ENCODE data around the gene RERG.

RERG gene

GRCh38 chr12:15165012-15165659 lies 56.1 kb downstream of the RERG start:
- peaks cover 6% of the 10 kb centered on the region for H3K4me1 ChIP-seq (ENCODE audit: control insufficient read depth, insufficient read depth, low read length)
- ChIA-PET CTCF (no interaction called here), POLR2A (no interaction called here)
- peak; percentile 41; the same call in 1 of the 2 replicates for TF ChIP-seq TRIM28 (IDR thresholded peaks at IDR 0.05; ENCODE audit: borderline replicate concordance, low read length)
- no peak for TF ChIP-seq ZNF561 (tag by site-specific recombination; IDR thresholded peaks at IDR 0.05; ENCODE audit: borderline replicate concordance)
- no peaks in the 10 kb centered on the region for H3K36me3 ChIP-seq (ENCODE audit: control insufficient read depth in 2 of 2, insufficient read depth in 1 of 2, low read length in 2 of 2)
- H3K4me3 ChIP-seq (ENCODE audit: low read depth, low read length): no peak overlapping the region
- no peaks in the 10 kb centered on the region for H3K9me3 ChIP-seq (ENCODE audit: control insufficient read depth, insufficient read depth, low read depth, low read length)
- no peak overlapping the region for H3K27ac ChIP-seq (ENCODE audit: extremely low read depth, low read depth, low read length)

DNA sequence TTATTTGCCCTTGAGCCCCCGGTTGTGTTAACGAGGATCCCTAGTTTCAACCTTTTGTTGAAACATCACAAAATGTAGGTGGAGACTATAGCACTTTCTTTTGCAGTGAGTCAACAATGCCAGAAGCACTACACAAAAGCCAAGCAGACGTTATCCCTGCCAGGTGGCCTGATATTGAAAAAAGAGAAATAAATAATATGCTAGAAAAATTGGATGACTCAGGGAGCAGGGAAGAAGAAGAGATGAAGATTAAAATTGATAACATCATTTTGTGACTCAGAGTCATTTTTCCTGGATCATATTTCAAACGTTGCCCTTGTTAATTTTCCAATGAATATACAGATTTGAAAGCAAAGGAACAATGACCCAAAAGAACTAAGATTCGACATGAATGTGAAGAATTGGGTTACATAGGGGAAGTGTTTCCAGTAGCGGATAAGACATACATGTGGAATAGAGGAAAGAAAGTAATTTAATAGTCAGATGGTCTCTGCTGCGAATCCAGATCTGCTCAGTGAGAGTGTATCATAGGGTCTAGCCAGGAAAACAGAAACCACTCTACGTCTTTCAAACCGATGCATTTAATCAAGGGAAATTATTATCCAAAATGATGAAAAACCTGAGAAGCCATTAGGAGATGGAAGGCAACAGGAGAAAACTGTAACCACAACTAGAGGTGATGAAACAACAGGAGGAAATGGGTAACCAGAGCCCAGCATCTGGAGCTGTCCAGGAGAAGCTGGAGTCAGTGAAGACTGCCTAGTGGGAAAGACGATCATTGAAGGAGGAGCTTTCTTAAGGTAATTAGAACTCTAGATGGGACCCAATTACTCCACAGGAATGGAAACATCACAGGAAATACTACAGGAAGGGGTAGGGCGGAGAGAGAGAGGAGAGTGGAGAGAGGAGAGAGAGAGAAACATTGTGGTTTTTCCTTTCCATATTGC lies 57.9 kb downstream of the RERG start:
- H3K36me3 ChIP-seq (ENCODE audit: control insufficient read depth in 2 of 2, insufficient read depth in 1 of 2, low read length in 2 of 2): no peaks in the 10 kb centered on the region
- H3K27ac ChIP-seq (ENCODE audit: extremely low read depth, low read depth, low read length): no peak overlapping the region
- ChIA-PET CTCF (interaction anchor here (0.7 to 1.2 kb wide), 2 partner anchors 11 to 57 kb away, joined by 3 to 4 read pairs; no protein-coding TSS in a partner anchor), POLR2A (no interaction called here)
- no peaks in the 10 kb centered on the region for H3K9me3 ChIP-seq (ENCODE audit: control insufficient read depth, insufficient read depth, low read depth, low read length)
- TF ChIP-seq REST (tag by site-specific recombination; IDR thresholded peaks at IDR 0.05) (peak; percentile 89), SCRT2 (tag by site-specific recombination; IDR thresholded peaks at IDR 0.05) (peak; percentile 26; the same call in 1 of the 2 replicates), ZNF621 (tag by site-specific recombination; IDR thresholded peaks at IDR 0.05) (no peak), ZNF692 (tag by site-specific recombination; IDR thresholded peaks at IDR 0.05) (no peak)
- TF ChIP-seq, protein P1, sequence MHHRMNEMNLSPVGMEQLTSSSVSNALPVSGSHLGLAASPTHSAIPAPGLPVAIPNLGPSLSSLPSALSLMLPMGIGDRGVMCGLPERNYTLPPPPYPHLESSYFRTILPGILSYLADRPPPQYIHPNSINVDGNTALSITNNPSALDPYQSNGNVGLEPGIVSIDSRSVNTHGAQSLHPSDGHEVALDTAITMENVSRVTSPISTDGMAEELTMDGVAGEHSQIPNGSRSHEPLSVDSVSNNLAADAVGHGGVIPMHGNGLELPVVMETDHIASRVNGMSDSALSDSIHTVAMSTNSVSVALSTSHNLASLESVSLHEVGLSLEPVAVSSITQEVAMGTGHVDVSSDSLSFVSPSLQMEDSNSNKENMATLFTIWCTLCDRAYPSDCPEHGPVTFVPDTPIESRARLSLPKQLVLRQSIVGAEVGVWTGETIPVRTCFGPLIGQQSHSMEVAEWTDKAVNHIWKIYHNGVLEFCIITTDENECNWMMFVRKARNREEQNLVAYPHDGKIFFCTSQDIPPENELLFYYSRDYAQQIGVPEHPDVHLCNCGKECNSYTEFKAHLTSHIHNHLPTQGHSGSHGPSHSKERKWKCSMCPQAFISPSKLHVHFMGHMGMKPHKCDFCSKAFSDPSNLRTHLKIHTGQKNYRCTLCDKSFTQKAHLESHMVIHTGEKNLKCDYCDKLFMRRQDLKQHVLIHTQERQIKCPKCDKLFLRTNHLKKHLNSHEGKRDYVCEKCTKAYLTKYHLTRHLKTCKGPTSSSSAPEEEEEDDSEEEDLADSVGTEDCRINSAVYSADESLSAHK (tag by site-specific recombination; IDR thresholded peaks at IDR 0.05): no peak
- H3K4me1 ChIP-seq (ENCODE audit: control insufficient read depth, insufficient read depth, low read length): peaks cover 6% of the 10 kb centered on the region
- no peak overlapping the region for H3K4me3 ChIP-seq (ENCODE audit: low read depth, low read length)

DNA sequence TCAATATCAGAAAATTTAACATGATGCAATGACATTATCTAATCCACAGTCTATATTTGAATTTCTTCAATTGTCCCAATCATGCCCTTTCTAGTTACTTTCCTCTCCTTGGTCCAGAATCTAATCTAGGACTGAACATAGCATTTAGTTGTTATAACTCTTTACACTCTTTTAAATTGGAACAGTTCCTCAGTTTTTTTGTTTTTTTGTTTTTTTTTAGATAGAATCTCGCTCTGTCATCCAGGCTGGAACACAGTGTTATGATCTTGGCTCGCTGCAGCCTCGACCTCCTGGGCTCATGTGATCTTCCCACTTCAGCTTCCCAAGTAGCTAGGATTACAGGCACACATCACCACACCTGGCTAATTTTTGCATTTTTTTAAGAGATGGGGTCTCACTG lies 63.1 kb downstream of the RERG start:
- H3K4me3 ChIP-seq (ENCODE audit: low read depth, low read length): no peak overlapping the region
- H3K4me1 ChIP-seq (ENCODE audit: control insufficient read depth, insufficient read depth, low read length): peaks cover under 1% of the 10 kb centered on the region; the same call in 1 of the 2 replicates
- no peak overlapping the region for H3K27ac ChIP-seq (ENCODE audit: extremely low read depth, low read depth, low read length)
- no peaks in the 10 kb centered on the region for H3K9me3 ChIP-seq (ENCODE audit: control insufficient read depth, insufficient read depth, low read depth, low read length)
- CTCF ChIA-PET: interaction anchor here (6.4 kb wide), 1 partner anchor 63 kb away, joined by 101 read pairs; the partner anchor contains the start of gene RERG
- TF ChIP-seq ATF2 (tag by site-specific recombination; IDR thresholded peaks at IDR 0.05; ENCODE audit: low read depth): no peak
- TF ChIP-seq ZBTB8A (tag by site-specific recombination; IDR thresholded peaks at IDR 0.05): no peak
- no peak for TF ChIP-seq ZNF621 (tag by site-specific recombination; IDR thresholded peaks at IDR 0.05)
- TF ChIP-seq BCL11A (tag by site-specific recombination; IDR thresholded peaks at IDR 0.05; ENCODE audit: low read depth): no peak
- TF ChIP-seq ZNF530 (tag by site-specific recombination; IDR thresholded peaks at IDR 0.05; ENCODE audit: low read depth): no peak
- no peaks in the 10 kb centered on the region for H3K36me3 ChIP-seq (ENCODE audit: control insufficient read depth in 2 of 2, insufficient read depth in 1 of 2, low read length in 2 of 2)
- POLR2A ChIA-PET: no interaction called here

Measured in HEK293 (cell line).